ENCODE results near the gene IGSF22. TPM values are rescaled to one million over a fixed set of nuclear protein-coding genes. Genes with fewer than 3 reads are reported as not detected.

Gene IGSF22
- total and polyA plus RNA-seq, 9 donors: 2.2 to 8.9 (median 3.8) TPM

- no peak overlapping the region for H3K27ac ChIP-seq (ENCODE audit: low read length)
- H3K4me1 ChIP-seq (ENCODE audit: control insufficient read depth, insufficient read depth, low read length): peaks cover 29% of the 10 kb centered on the region
- no peaks in the 10 kb centered on the region for H3K9me3 ChIP-seq (replicated peaks; ENCODE audit: control insufficient read depth, low read depth, low read length)
- no peak overlapping the region for H3K4me3 ChIP-seq (ENCODE audit: low read length)
- WGBS (ENCODE audit: insufficient coverage): no CpG with 5 or more reads among the region's 1 CpG
- peaks cover 8% of the 10 kb centered on the region for H3K27me3 ChIP-seq (ENCODE audit: control insufficient read depth, insufficient read depth, low read length)
- H3K36me3 ChIP-seq (ENCODE audit: control insufficient read depth, insufficient read depth, low read length): peaks cover 2% of the 10 kb centered on the region
- no peak for DNase-seq
These were observed 21.3 kb downstream of the IGSF22 start for GRCh38 chr11:18704698-18705097.

- Histone ChIP-seq H3K27me3 (ENCODE audit: control insufficient read depth, insufficient read depth, low read length) (peaks cover 8% of the 10 kb centered on the region), H3K4me3 (ENCODE audit: low read length) (no peak overlapping the region), H3K36me3 (ENCODE audit: control insufficient read depth, insufficient read depth, low read length) (peaks cover 2% of the 10 kb centered on the region), H3K9me3 (replicated peaks; ENCODE audit: control insufficient read depth, low read depth, low read length) (no peaks in the 10 kb centered on the region), H3K4me1 (ENCODE audit: control insufficient read depth, insufficient read depth, low read length) (peaks cover 34% of the 10 kb centered on the region), H3K27ac (ENCODE audit: low read length) (no peak overlapping the region)
- 63% methylated on average over 3 of the region's 5 CpGs for whole genome bisulfite sequencing (ENCODE audit: insufficient coverage)
- no peak for DNase-seq
These were observed 21.8 kb downstream of the IGSF22 start for GRCh38 chr11:18704045-18704645.

- WGBS (ENCODE audit: insufficient coverage): 83% methylated on average over 1 of the region's 2 CpGs
- H3K27me3 ChIP-seq (ENCODE audit: control insufficient read depth, insufficient read depth, low read length): peaks cover 8% of the 10 kb centered on the region
- H3K4me1 ChIP-seq (ENCODE audit: control insufficient read depth, insufficient read depth, low read length): peaks cover 38% of the 10 kb centered on the region
- H3K27ac ChIP-seq (ENCODE audit: low read length): no peak overlapping the region
- no peak overlapping the region for H3K4me3 ChIP-seq (ENCODE audit: low read length)
- H3K36me3 ChIP-seq (ENCODE audit: control insufficient read depth, insufficient read depth, low read length): peaks cover 2% of the 10 kb centered on the region
- DNase-seq: no peak
- no peaks in the 10 kb centered on the region for H3K9me3 ChIP-seq (replicated peaks; ENCODE audit: control insufficient read depth, low read depth, low read length)
These were observed 22.8 kb downstream of the IGSF22 start for GRCh38 chr11:18703001-18703763.

- peaks cover 2% of the 10 kb centered on the region for H3K36me3 ChIP-seq (ENCODE audit: control insufficient read depth, insufficient read depth, low read length)
- no peak for DNase-seq
- 97% methylated on average over 16 of the region's 17 CpGs for WGBS (ENCODE audit: insufficient coverage)
- peaks cover 3% of the 10 kb centered on the region for H3K27me3 ChIP-seq (ENCODE audit: control insufficient read depth, insufficient read depth, low read length)
- no peak overlapping the region for H3K4me3 ChIP-seq (ENCODE audit: low read length)
- H3K27ac ChIP-seq (ENCODE audit: low read length): no peak overlapping the region
- peaks cover 39% of the 10 kb centered on the region for H3K4me1 ChIP-seq (ENCODE audit: control insufficient read depth, insufficient read depth, low read length)
- no peaks in the 10 kb centered on the region for H3K9me3 ChIP-seq (replicated peaks; ENCODE audit: control insufficient read depth, low read depth, low read length)
These were observed 24.3 kb downstream of the IGSF22 start for GRCh38 chr11:18701614-18702216.

- Histone ChIP-seq H3K36me3 (ENCODE audit: control insufficient read depth, insufficient read depth, low read length) (peaks cover 2% of the 10 kb centered on the region), H3K4me3 (ENCODE audit: low read length) (no peak overlapping the region), H3K27ac (ENCODE audit: low read length) (no peak overlapping the region), H3K4me1 (ENCODE audit: control insufficient read depth, insufficient read depth, low read length) (peaks cover 32% of the 10 kb centered on the region), H3K27me3 (ENCODE audit: control insufficient read depth, insufficient read depth, low read length) (no peaks in the 10 kb centered on the region), H3K9me3 (replicated peaks; ENCODE audit: control insufficient read depth, low read depth, low read length) (no peaks in the 10 kb centered on the region)
- WGBS (ENCODE audit: insufficient coverage): 90% methylated on average over 6 of the region's 7 CpGs
- no peak for DNase-seq
These were observed 25.1 kb downstream of the IGSF22 start for GRCh38 chr11:18700872-18701271.

- Histone ChIP-seq H3K4me3 (ENCODE audit: low read length) (no peak overlapping the region), H3K9me3 (replicated peaks; ENCODE audit: control insufficient read depth, low read depth, low read length) (no peaks in the 10 kb centered on the region), H3K36me3 (ENCODE audit: control insufficient read depth, insufficient read depth, low read length) (peaks cover 2% of the 10 kb centered on the region), H3K4me1 (ENCODE audit: control insufficient read depth, insufficient read depth, low read length) (peaks cover 27% of the 10 kb centered on the region), H3K27ac (ENCODE audit: low read length) (no peak overlapping the region), H3K27me3 (ENCODE audit: control insufficient read depth, insufficient read depth, low read length) (no peaks in the 10 kb centered on the region)
- DNase-seq: peak; percentile 42
- no CpG with 5 or more reads among the region's 1 CpG for WGBS (ENCODE audit: insufficient coverage)
These were observed 25.6 kb downstream of the IGSF22 start for GRCh38 chr11:18700375-18700774.

GRCh38 chr11:18699848-18700261, 26.1 kb downstream of the IGSF22 start:
- peak overlapping the region; percentile 55 for H3K27ac ChIP-seq (ENCODE audit: low read length)
- no peaks in the 10 kb centered on the region for H3K27me3 ChIP-seq (ENCODE audit: control insufficient read depth, insufficient read depth, low read length)
- peak overlapping the region; percentile 58 for H3K4me3 ChIP-seq (ENCODE audit: low read length)
- peaks cover 25% of the 10 kb centered on the region for H3K4me1 ChIP-seq (ENCODE audit: control insufficient read depth, insufficient read depth, low read length)
- H3K36me3 ChIP-seq (ENCODE audit: control insufficient read depth, insufficient read depth, low read length): peaks cover 2% of the 10 kb centered on the region
- H3K9me3 ChIP-seq (replicated peaks; ENCODE audit: control insufficient read depth, low read depth, low read length): no peaks in the 10 kb centered on the region
- 47% methylated on average over 3 of the region's 3 CpGs for WGBS (ENCODE audit: insufficient coverage)
- DNase-seq: peak; percentile 80

- H3K27ac ChIP-seq (ENCODE audit: low read length): peak overlapping the region; percentile 55
- H3K27me3 ChIP-seq (ENCODE audit: control insufficient read depth, insufficient read depth, low read length): no peaks in the 10 kb centered on the region
- H3K9me3 ChIP-seq (replicated peaks; ENCODE audit: control insufficient read depth, low read depth, low read length): no peaks in the 10 kb centered on the region
- H3K4me1 ChIP-seq (ENCODE audit: control insufficient read depth, insufficient read depth, low read length): peaks cover 25% of the 10 kb centered on the region
- peaks cover 2% of the 10 kb centered on the region for H3K36me3 ChIP-seq (ENCODE audit: control insufficient read depth, insufficient read depth, low read length)
- H3K4me3 ChIP-seq (ENCODE audit: low read length): peak overlapping the region; percentile 58
- DNase-seq: no peak
- WGBS (ENCODE audit: insufficient coverage): no CpG with 5 or more reads among the region's 9 CpGs
These were observed 26.8 kb downstream of the IGSF22 start for GRCh38 chr11:18699269-18699596.

- Histone ChIP-seq H3K4me1 (ENCODE audit: control insufficient read depth, insufficient read depth, low read length) (peaks cover 25% of the 10 kb centered on the region), H3K27ac (ENCODE audit: low read length) (peak within 1 kb of the TSS; percentile 55), H3K27me3 (ENCODE audit: control insufficient read depth, insufficient read depth, low read length) (no peaks in the 10 kb centered on the region), H3K36me3 (ENCODE audit: control insufficient read depth, insufficient read depth, low read length) (no peaks in the 10 kb centered on the region), H3K4me3 (ENCODE audit: low read length) (peak within 1 kb of the TSS; percentile 58), H3K9me3 (replicated peaks; ENCODE audit: control insufficient read depth, low read depth, low read length) (no peaks in the 10 kb centered on the region)
- peak; percentile 94 for DNase-seq
- under 1% methylated on average over 95 of the region's 98 CpGs for WGBS (ENCODE audit: insufficient coverage)
These were observed 27.4 kb downstream of the IGSF22 start, which contains the start of gene TMEM86A for GRCh38 chr11:18698341-18699268. Gene TMEM86A, plus strand, starts transcription at chr11:18698779. Its CDS starts 108 bp downstream, at chr11:18698887.
